ENCODE measurements around the gene C12orf56.

Gene C12orf56

GRCh38 chr12:64237382-64237781, 153.2 kb downstream of the C12orf56 start:
- no peak overlapping the region for H3K4me3 ChIP-seq (ENCODE audit: low read length)
- TF ChIP-seq, protein P1, sequence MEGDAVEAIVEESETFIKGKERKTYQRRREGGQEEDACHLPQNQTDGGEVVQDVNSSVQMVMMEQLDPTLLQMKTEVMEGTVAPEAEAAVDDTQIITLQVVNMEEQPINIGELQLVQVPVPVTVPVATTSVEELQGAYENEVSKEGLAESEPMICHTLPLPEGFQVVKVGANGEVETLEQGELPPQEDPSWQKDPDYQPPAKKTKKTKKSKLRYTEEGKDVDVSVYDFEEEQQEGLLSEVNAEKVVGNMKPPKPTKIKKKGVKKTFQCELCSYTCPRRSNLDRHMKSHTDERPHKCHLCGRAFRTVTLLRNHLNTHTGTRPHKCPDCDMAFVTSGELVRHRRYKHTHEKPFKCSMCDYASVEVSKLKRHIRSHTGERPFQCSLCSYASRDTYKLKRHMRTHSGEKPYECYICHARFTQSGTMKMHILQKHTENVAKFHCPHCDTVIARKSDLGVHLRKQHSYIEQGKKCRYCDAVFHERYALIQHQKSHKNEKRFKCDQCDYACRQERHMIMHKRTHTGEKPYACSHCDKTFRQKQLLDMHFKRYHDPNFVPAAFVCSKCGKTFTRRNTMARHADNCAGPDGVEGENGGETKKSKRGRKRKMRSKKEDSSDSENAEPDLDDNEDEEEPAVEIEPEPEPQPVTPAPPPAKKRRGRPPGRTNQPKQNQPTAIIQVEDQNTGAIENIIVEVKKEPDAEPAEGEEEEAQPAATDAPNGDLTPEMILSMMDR (IDR thresholded peaks at IDR 0.05; ENCODE audit: insufficient read depth, low read depth, low read length, missing control alignments): no peak
- no peak for DNase-seq (ENCODE audit: low read depth)

DNA sequence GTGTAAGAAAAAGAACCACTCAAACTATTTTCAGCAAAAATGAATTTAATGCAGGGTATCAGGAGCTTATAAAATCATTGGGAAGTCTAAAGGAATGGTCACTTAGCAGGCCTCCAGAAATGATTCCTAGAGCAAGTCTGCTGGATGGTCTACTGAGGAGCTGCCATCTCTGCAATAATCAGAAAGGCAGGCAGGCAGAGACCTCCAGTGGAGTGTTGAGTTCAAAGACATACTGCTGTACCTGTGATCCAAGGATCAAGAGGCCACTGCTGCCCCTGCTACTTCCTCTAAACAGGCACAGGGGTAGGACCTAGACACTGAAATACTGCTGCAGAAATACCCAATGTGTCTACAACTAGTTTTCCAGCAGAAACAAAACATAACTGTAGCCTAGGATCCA, 154.0 kb downstream of the C12orf56 start:
- TF ChIP-seq, protein P1 (IDR thresholded peaks at IDR 0.05; ENCODE audit: insufficient read depth, low read depth, low read length, missing control alignments): peak; percentile 20
- H3K4me3 ChIP-seq (ENCODE audit: low read length): no peak overlapping the region
- DNase-seq (ENCODE audit: low read depth): peak; percentile 37

GRCh38 chr12:64232196-64232595, 158.4 kb downstream of the C12orf56 start:
- DNase-seq (ENCODE audit: low read depth): no peak
- no peak overlapping the region for H3K4me3 ChIP-seq (ENCODE audit: low read length)
- TF ChIP-seq, protein P1 (IDR thresholded peaks at IDR 0.05; ENCODE audit: insufficient read depth, low read depth, low read length, missing control alignments): no peak

DNA sequence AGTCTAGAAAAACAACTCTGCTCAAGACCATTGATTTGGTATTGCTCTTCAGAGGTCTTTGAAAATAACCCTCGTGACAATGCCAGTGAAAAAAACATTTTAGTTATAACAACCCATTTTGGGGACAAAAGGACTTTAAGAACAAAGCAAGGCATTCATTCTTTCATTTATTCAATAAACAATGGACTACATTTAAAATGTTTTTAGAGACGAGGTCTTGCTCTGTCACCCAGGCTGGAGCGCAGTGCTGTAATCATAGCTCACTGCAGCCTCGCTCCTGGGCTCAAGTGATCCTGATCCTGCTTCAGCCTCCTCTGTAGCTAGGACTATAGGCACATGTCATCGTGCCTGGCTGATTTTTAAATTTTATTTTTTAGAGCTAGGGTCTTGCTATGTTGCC, 160.8 kb downstream of the C12orf56 start:
- TF ChIP-seq, protein P1 (IDR thresholded peaks at IDR 0.05; ENCODE audit: insufficient read depth, low read depth, low read length, missing control alignments): no peak
- no peak for DNase-seq (ENCODE audit: low read depth)
- no peak overlapping the region for H3K4me3 ChIP-seq (ENCODE audit: low read length)

- no peak for DNase-seq (ENCODE audit: low read depth)
Observed at GRCh38 chr12:64229240-64229639, 161.3 kb downstream of the C12orf56 start.

DNA sequence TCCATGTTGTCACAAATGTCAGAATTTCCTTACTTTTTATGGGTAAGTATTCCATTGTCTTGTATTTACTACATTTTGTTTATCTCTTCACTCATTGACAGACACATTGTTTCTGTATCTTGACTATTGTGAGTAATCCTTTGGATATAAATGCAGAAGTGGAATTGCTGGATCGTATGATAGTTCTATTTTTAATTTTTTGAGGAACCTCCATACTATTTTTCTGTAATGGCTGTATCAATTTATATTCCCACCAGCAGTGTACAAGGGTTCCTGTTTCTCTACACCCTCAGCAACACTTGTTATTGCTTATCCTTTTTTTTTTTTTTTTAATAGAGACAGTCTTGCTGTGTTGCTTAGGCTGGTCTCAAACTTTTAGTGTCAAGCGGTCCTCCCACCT, 164.9 kb downstream of the C12orf56 start:
- H3K4me3 ChIP-seq (ENCODE audit: low read length): no peak overlapping the region
- DNase-seq (ENCODE audit: low read depth): no peak
- TF ChIP-seq, protein P1 (IDR thresholded peaks at IDR 0.05; ENCODE audit: insufficient read depth, low read depth, low read length, missing control alignments): no peak

More at GRCh38 chr12:64229240-64229639, 161.3 kb downstream of the C12orf56 start:
- TF ChIP-seq, protein P1 (IDR thresholded peaks at IDR 0.05; ENCODE audit: insufficient read depth, low read depth, low read length, missing control alignments): no peak
- H3K4me3 ChIP-seq (ENCODE audit: low read length): no peak overlapping the region

DNA sequence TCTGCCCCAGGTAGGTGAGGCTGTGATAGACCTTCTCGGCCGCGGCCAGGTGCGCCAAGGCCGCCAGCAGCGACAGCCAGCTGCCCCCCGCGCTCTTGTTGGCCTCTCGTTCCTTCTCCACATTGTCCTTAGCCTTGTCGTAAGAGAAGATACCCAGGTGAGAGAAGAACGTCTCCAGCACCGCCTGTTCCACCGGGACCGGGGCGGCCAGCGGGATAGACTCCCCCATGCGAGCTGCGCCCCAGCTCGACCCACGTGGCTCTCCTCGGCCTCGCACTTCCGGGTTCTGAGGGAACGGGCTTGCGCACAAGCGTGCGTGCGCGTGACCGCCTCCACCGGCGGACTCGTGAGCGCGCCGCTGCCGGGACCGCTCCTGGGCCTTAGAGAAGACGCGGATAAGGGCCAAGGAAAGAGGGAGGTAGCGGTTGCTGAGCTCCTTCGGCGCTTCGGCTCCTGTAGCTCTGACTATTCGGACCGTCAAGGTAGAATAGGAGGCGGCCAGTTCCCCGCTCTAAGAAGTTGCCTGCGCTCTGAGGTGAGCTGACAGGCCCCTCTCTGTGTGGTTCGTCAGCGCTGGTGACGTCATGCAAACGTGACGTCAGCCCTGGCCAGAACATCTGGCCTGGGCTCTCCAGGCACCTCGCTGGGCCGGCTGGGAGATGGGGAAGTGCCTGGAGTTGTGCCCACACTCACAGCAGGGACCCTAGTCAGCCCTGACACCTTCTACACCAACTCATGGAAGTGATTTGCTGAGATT, 168.4 kb downstream of the C12orf56 start, which contains the start of gene KICS2:
TSS of gene KICS2 (minus strand) at position 288 of the 757 bp plus-strand sequence. CDS start at position 229, 59 bp downstream.
- peak within 1 kb of the TSS; percentile 91 for H3K4me3 ChIP-seq (ENCODE audit: low read length)
- DNase-seq (ENCODE audit: low read depth): peak; percentile 97
- TF ChIP-seq, protein P1 (IDR thresholded peaks at IDR 0.05; ENCODE audit: insufficient read depth, low read depth, low read length, missing control alignments): no peak

Data from epithelial cell of esophagus (primary cell).